Neuronal stem cell (in vitro differentiated cells): Measurements from ENCODE around the gene KIF26A.
A peak's percentile ranks its signal among the peaks of the same experiment; 100 is the strongest.

ENCODE experiments used
- DNase-seq: peaks from one replicate; pipeline ENCODE4 v3.0.0-alpha.2; 2013; ENCODE audit warnings: low spot score
- H2AFZ ChIP-seq: one replicate; pipeline ENCODE4 v1.6.1; 2013; ENCODE audit warnings: mild to moderate bottlenecking, low read length, inconsistent platforms
- H2AK5ac ChIP-seq: 2 replicates; pipeline ENCODE4 v1.6.1; 2013; ENCODE audit warnings: low read depth, mild to moderate bottlenecking, inconsistent platforms, low read length, moderate library complexity, mixed read lengths
- H2BK120ac ChIP-seq: 2 replicates; pipeline ENCODE4 v1.6.1; 2013; ENCODE audit warnings: low read depth, mild to moderate bottlenecking, inconsistent platforms, low read length, moderate library complexity, mixed read lengths
- H2BK12ac ChIP-seq: one replicate; pipeline ENCODE4 v1.6.1; 2013; ENCODE audit warnings: low read length, inconsistent platforms
- H2BK15ac ChIP-seq: 2 replicates; pipeline ENCODE4 v1.6.1; 2013; ENCODE audit warnings: mild to moderate bottlenecking, low read length, inconsistent platforms, mixed read lengths
- H2BK5ac ChIP-seq: one replicate; pipeline ENCODE4 v1.6.1; 2013; ENCODE audit warnings: inconsistent platforms, mild to moderate bottlenecking, low read length, moderate library complexity
- H3K14ac ChIP-seq: one replicate; pipeline ENCODE4 v1.6.1; 2013; ENCODE audit warnings: low read length, inconsistent platforms
- H3K18ac ChIP-seq: 2 replicates; pipeline ENCODE4 v1.6.1; 2013; ENCODE audit warnings: low read length, inconsistent platforms
- H3K23ac ChIP-seq: 2 replicates; pipeline ENCODE4 v1.6.1; 2013; ENCODE audit warnings: low read depth, mild to moderate bottlenecking, mixed read lengths, low read length, inconsistent platforms; ENCODE audit not compliant: poor library complexity
- H3K27ac ChIP-seq: replicated peaks from 3 replicates; pipeline ENCODE4 v1.5.1; 2013; ENCODE audit warnings: low read length, inconsistent platforms
- H3K27me3 ChIP-seq, 3 experiments: 2 replicates each; pipeline ENCODE4 v1.6.1; 2013; ENCODE audit warnings: low read length in 3 of 3, mild to moderate bottlenecking in 2 of 3, inconsistent platforms in 1 of 3, low read depth in 1 of 3, mixed read lengths in 1 of 3, moderate library complexity in 1 of 3; ENCODE audit not compliant: control insufficient read depth in 3 of 3, insufficient read depth in 3 of 3
- H3K36me3 ChIP-seq, 2 donors: replicated peaks in 1 of 2; 2 replicates each; pipeline ENCODE4 v1.6.1; 2013; ENCODE audit warnings: low read length in 2 of 2; ENCODE audit not compliant: control insufficient read depth in 2 of 2, insufficient read depth in 2 of 2
- H3K4ac ChIP-seq: 2 replicates; pipeline ENCODE4 v1.6.1; 2013; ENCODE audit warnings: inconsistent platforms, mild to moderate bottlenecking, low read length, moderate library complexity
- H3K4me1 ChIP-seq, 2 donors: 1 replicate in 1 of 2; 2 replicates in 1 of 2; pipeline ENCODE4 v1.6.1; 2013; ENCODE audit warnings: low read length in 2 of 2, low read depth in 1 of 2; ENCODE audit not compliant: control insufficient read depth in 2 of 2, insufficient read depth in 1 of 2
- H3K4me2 ChIP-seq: one replicate; pipeline ENCODE4 v1.6.1; 2013; ENCODE audit warnings: mild to moderate bottlenecking, low read length, inconsistent platforms; ENCODE audit not compliant: insufficient read depth, poor library complexity, severe bottlenecking
- H3K4me3 ChIP-seq, 2 donors: 2 replicates each; pipeline ENCODE4 v1.5.1; 2013; ENCODE audit warnings: low read length in 2 of 2, mild to moderate bottlenecking in 2 of 2, inconsistent platforms in 1 of 2, moderate library complexity in 1 of 2
- H3K79me1 ChIP-seq: one replicate; pipeline ENCODE4 v1.6.1; 2013; ENCODE audit warnings: low read depth, mild to moderate bottlenecking, inconsistent platforms, low read length, moderate library complexity
- H3K9ac ChIP-seq: one replicate; pipeline ENCODE4 v1.6.1; 2013; ENCODE audit warnings: mild to moderate bottlenecking, low read depth, low read length, inconsistent platforms; ENCODE audit not compliant: poor library complexity
- H3K9me3 ChIP-seq, 2 donors: replicated peaks in 1 of 2; 2 replicates each; pipeline versions ENCODE3 to v1.6.1; 2013; ENCODE audit warnings: low read length in 2 of 2, mild to moderate bottlenecking in 2 of 2, inconsistent platforms in 1 of 2, low read depth in 1 of 2, mixed read lengths in 1 of 2, moderate library complexity in 1 of 2; ENCODE audit not compliant: control insufficient read depth in 2 of 2, insufficient read depth in 1 of 2
- H4K8ac ChIP-seq: one replicate; pipeline ENCODE4 v1.6.1; 2013; ENCODE audit warnings: low read depth, mild to moderate bottlenecking, inconsistent platforms, low read length, moderate library complexity
- H4K91ac ChIP-seq: one replicate; pipeline ENCODE4 v1.6.1; 2013; ENCODE audit warnings: low read length, low read depth, mild to moderate bottlenecking, inconsistent platforms; ENCODE audit not compliant: poor library complexity
- WGBS, 2 donors: extraction: QIAGEN DNeasy Blood & Tissue Kit; methylation state at CpG; one replicate each; pipeline ENCODE4 v1.1.7; 2013; ENCODE audit warnings: missing lambda C conversion rate in 2 of 2, mixed read lengths in 1 of 2; ENCODE audit not compliant: insufficient read length in 2 of 2, insufficient replicate concordance in 1 of 2; ENCODE audit errors: extremely low coverage in 2 of 2; 5-methylcytosine and 5-hydroxymethylcytosine counted together

Gene KIF26A

DNA sequence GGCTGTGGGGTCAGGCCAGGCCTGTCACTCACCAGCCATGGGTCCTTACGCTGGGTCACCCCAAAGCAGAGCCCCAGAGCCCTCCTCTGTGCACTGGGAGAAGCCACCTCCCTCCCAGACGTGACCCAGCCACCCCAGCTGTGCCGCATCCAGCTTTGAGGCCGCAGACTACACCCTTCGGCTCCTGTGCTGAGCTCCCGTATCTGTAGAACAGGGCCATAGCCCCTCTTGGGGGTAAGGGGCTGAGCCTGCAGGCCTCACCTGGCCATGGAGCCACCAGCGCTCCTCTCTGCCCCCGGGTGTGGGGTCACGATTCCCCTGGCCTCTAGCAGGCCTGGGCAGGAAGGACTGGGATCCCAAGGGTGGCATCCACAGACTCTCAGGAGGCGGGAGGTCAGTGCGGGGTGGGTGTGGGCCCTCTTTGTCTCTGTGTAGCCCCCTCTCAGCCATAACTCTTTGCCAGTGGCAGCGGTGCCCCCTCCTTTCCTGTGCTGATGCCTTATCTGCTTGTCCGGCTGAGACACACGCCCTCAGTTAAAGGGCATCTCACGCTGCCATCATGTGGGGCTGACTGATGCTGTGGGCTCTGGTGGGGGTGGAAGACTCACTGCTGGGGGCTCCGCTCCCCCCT lies 36.6 kb upstream of the KIF26A start:
- no peak for DNase-seq

DNA sequence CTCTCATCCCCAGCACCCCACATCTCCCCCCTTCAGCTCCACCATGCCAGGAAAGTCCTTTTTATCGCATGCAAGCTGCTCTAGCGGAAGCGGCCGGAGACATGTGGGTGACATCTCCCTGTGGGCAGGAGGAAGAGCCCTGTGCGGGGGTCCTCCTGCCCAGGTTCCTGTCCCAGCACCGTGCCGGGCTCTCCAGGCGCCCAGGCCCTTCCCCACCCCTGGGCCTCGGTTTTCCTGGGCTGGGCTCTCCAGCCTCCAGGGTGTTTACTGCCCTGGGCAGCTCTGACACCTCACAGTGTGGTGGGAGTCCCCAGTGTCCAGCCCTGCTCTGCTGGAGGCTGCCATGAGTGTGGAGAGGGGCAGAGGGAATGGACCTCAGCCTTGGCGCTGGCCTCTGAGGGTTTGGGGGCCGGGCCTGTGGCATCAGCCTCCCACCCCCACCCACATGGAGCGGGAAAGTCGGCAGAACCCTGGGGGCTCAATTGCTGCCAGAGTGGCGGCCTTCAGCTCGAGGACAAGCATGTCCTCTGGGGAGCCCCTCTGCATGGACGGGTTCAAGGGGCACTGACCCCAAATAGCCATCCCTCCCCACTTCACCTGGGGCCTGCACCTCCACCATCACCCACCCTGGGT lies 36.0 kb upstream of the KIF26A start:
- no CpG with 5 or more reads among the region's 16 CpGs for WGBS, 2 donors
- no peak overlapping the region for H3K23ac ChIP-seq

More for the DNA sequence above, 36.6 kb upstream of the KIF26A start:
- peaks cover 0 to 3% of the 10 kb centered on the region in 2 donors for H3K4me1 ChIP-seq
- no peak overlapping the region for H2BK120ac ChIP-seq
- no peak overlapping the region for H3K27ac ChIP-seq
- H2BK15ac ChIP-seq, result no peak overlapping the region
- H2BK5ac ChIP-seq, result no peak overlapping the region
- peak overlapping the region; percentile 60 for H2AK5ac ChIP-seq
- H3K4me3 ChIP-seq, result no peak overlapping the region
- WGBS, 2 donors, result no CpG with 5 or more reads among the region's 16 CpGs
- no peak overlapping the region for H2AFZ ChIP-seq
- no peak overlapping the region for H4K91ac ChIP-seq
- H3K18ac ChIP-seq, result peak overlapping the region; percentile 56
- no peak overlapping the region for H4K8ac ChIP-seq
- no peaks in the 10 kb centered on the region for H3K9me3 ChIP-seq
- H3K9ac ChIP-seq, result no peak overlapping the region
- peaks cover 0 to 54% (median 0%) of the 10 kb centered on the region in 3 experiments for H3K27me3 ChIP-seq
- H3K4me2 ChIP-seq, result no peak overlapping the region
- no peaks in the 10 kb centered on the region for H3K36me3 ChIP-seq
- no peak overlapping the region for H3K14ac ChIP-seq
- no peak overlapping the region for H3K23ac ChIP-seq
- no peak overlapping the region for H2BK12ac ChIP-seq
- peaks cover 2% of the 10 kb centered on the region for H3K79me1 ChIP-seq
- no peak overlapping the region for H3K4ac ChIP-seq

DNA sequence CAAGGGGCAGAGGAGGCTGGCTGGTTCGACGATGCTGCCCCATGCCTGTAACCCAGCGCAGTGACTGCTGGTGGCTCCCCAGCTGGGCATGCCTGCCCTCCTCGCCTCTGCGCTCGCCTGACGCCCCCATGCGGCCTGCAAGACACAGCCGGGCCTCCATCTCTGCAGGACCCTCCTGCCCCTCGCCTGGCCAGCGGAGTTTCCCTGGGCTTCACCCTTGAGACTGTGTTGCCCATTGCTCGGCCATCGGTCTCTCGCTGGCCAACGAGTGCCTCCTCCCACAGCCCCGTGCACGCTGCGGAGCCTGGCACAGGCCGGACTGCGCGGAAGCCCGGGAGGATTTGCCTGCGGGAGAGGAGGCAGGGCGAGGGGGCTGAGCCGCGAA lies 35.3 kb upstream of the KIF26A start:
- WGBS, 2 donors, result no CpG with 5 or more reads among the region's 26 CpGs
- peak overlapping the region; percentile 91 for H3K23ac ChIP-seq
- peak overlapping the region; percentile 41 for H2BK120ac ChIP-seq

More for the DNA sequence above, 36.0 kb upstream of the KIF26A start:
- no peak overlapping the region for H4K8ac ChIP-seq
- H2BK120ac ChIP-seq, result no peak overlapping the region
- no peak overlapping the region for H2BK5ac ChIP-seq
- no peak overlapping the region for H3K4ac ChIP-seq
- peaks cover 2% of the 10 kb centered on the region for H3K79me1 ChIP-seq
- no peaks in the 10 kb centered on the region for H3K9me3 ChIP-seq
- H3K14ac ChIP-seq, result no peak overlapping the region
- H2BK12ac ChIP-seq, result no peak overlapping the region
- H2AK5ac ChIP-seq, result peak overlapping the region; percentile 72
- H3K4me2 ChIP-seq, result no peak overlapping the region
- H2AFZ ChIP-seq, result no peak overlapping the region
- peak overlapping the region; percentile 1 for H4K91ac ChIP-seq
- peaks cover 0 to 54% (median 0%) of the 10 kb centered on the region in 3 experiments for H3K27me3 ChIP-seq
- H3K36me3 ChIP-seq, result no peaks in the 10 kb centered on the region
- peak overlapping the region; percentile 96 for H3K18ac ChIP-seq
- no peak overlapping the region for H3K27ac ChIP-seq
- no peak overlapping the region for H3K4me3 ChIP-seq
- peak overlapping the region; percentile 99 for H2BK15ac ChIP-seq
- DNase-seq, result no peak
- H3K4me1 ChIP-seq, result peaks cover 0 to 3% of the 10 kb centered on the region in 2 donors
- H3K9ac ChIP-seq, result no peak overlapping the region

DNA sequence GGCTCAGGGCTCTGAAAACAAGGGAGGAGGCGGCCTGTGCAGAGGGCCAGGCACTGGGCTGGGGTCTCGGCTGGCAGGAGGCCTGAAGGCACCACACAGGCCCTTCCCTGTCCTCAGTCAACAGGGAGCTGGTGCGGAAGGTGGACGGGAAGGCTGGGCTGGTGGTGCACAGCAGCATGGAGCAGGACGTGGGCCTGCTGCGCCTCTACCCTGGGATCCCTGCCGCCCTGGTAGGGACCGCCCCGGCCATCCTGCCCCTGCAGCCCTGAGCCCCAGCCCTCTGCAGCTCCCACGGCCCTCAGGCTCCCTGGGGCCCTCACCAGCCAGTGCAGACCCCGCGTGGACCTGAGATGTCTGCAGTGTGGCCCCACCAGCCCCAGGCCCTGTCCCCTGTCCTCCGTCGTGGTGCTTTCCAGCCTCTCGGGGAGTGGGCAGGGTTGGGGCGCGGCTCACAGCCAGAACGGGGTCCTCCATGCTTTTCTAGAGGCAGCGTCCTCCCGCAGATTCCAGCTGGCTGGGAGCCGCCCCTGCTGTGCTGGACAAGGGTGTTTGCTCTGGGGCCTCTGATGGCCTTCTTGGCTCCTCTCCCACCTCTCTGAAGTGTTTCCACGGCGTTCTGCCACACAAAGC lies 34.8 kb upstream of the KIF26A start:
- Histone ChIP-seq H3K4me2 (no peak overlapping the region), H3K4me3 (no peak overlapping the region), H3K4me1 (peaks cover 6 to 14% of the 10 kb centered on the region in 2 donors), H4K8ac (peak overlapping the region; percentile 96), H3K23ac (peak overlapping the region; percentile 85), H2BK120ac (peak overlapping the region; percentile 41), H3K14ac (peak overlapping the region; percentile 98), H2AK5ac (peak overlapping the region; percentile 72), H3K79me1 (peaks cover 2% of the 10 kb centered on the region), H3K27me3 (peaks cover 0 to 54% (median 0%) of the 10 kb centered on the region in 3 experiments), H2BK15ac (peak overlapping the region; percentile 99), H2BK12ac (peak overlapping the region; percentile 98), H4K91ac (no peak overlapping the region), H3K9me3 (no peaks in the 10 kb centered on the region), H3K4ac (no peak overlapping the region), H3K9ac (peak overlapping the region; percentile 21), H2BK5ac (no peak overlapping the region), H3K36me3 (no peaks in the 10 kb centered on the region), H3K27ac (no peak overlapping the region), H3K18ac (peak overlapping the region; percentile 96), H2AFZ (peak overlapping the region; percentile 40)
- DNase-seq, result no peak
- WGBS, 2 donors, result no CpG with 5 or more reads among the region's 23 CpGs

More for the DNA sequence above, 35.3 kb upstream of the KIF26A start:
- peaks cover 2% of the 10 kb centered on the region for H3K79me1 ChIP-seq
- H2BK12ac ChIP-seq, result peak overlapping the region; percentile 98
- H2BK5ac ChIP-seq, result no peak overlapping the region
- H3K9ac ChIP-seq, result no peak overlapping the region
- H3K18ac ChIP-seq, result peak overlapping the region; percentile 96
- H3K4me2 ChIP-seq, result no peak overlapping the region
- DNase-seq, result no peak
- H3K14ac ChIP-seq, result peak overlapping the region; percentile 98
- no peak overlapping the region for H3K27ac ChIP-seq
- peaks cover 0 to 58% (median 0%) of the 10 kb centered on the region in 3 experiments for H3K27me3 ChIP-seq
- peak overlapping the region; percentile 40 for H2AFZ ChIP-seq
- peaks cover 3 to 9% of the 10 kb centered on the region in 2 donors for H3K4me1 ChIP-seq
- peak overlapping the region; percentile 72 for H2AK5ac ChIP-seq
- H4K8ac ChIP-seq, result peak overlapping the region; percentile 96
- no peak overlapping the region for H3K4me3 ChIP-seq
- no peak overlapping the region for H4K91ac ChIP-seq
- peak overlapping the region; percentile 76 for H3K4ac ChIP-seq
- no peaks in the 10 kb centered on the region for H3K9me3 ChIP-seq
- no peaks in the 10 kb centered on the region for H3K36me3 ChIP-seq
- H2BK15ac ChIP-seq, result peak overlapping the region; percentile 99
